Middle frontal gyrus (tissue), 1 donor: ENCODE results near the gene CYP1B1.

Source experiments
- DNase-seq: peaks from one replicate; pipeline ENCODE4 v3.0.0-alpha.2; 2015; ENCODE audit warnings: low spot score; ENCODE audit errors: extremely low spot score

Gene CYP1B1

GRCh38 chr2:38076710-38077430 lies 919 bp upstream of the CYP1B1 start:
- no peak for DNase-seq

GRCh38 chr2:38076152-38076709 lies 280 bp upstream of the CYP1B1 start:
- no peak for DNase-seq

GRCh38 chr2:38074764-38075506 lies 1.0 kb downstream of the CYP1B1 start:
- no peak for DNase-seq

- no peak for DNase-seq
Measured at GRCh38 chr2:38074058-38074763, 1.7 kb downstream of the CYP1B1 start.

GRCh38 chr2:38073211-38074057 lies 2.5 kb downstream of the CYP1B1 start:
- no peak for DNase-seq

GRCh38 chr2:38070438-38070837 lies 5.5 kb downstream of the CYP1B1 start:
- DNase-seq: no peak

- DNase-seq: no peak
Measured at GRCh38 chr2:38068234-38068633, 7.7 kb downstream of the CYP1B1 start.

GRCh38 chr2:38066421-38067115 lies 9.4 kb downstream of the CYP1B1 start:
- no peak for DNase-seq

- no peak for DNase-seq
Measured at GRCh38 chr2:38065502-38066135, 10.3 kb downstream of the CYP1B1 start.

GRCh38 chr2:38064801-38065501 lies 11.0 kb downstream of the CYP1B1 start:
- DNase-seq: no peak

GRCh38 chr2:38060236-38061018 lies 15.5 kb downstream of the CYP1B1 start:
- no peak for DNase-seq

- no peak for DNase-seq
Measured at GRCh38 chr2:38057651-38058410, 18.1 kb downstream of the CYP1B1 start.

- no peak for DNase-seq
Measured at GRCh38 chr2:38056216-38056615, 19.7 kb downstream of the CYP1B1 start.

- no peak for DNase-seq
Measured at GRCh38 chr2:38045811-38046210, 30.1 kb downstream of the CYP1B1 start.

GRCh38 chr2:38039121-38039910 lies 36.6 kb downstream of the CYP1B1 start:
- no peak for DNase-seq

GRCh38 chr2:38038682-38039081 lies 37.3 kb downstream of the CYP1B1 start:
- no peak for DNase-seq
